ENCODE results near the gene TTC3.

The TTC3 gene

GRCh38 chr21:37244501-37245095, 171.5 kb downstream of the TTC3 start:
- in situ Hi-C loops (cut with HindIII; ENCODE audit: low sequenced_read_pairs) = no loop called here

GRCh38 chr21:37245151-37245550, 172.1 kb downstream of the TTC3 start:
- in situ Hi-C loops (cut with HindIII; ENCODE audit: low sequenced_read_pairs) = no loop called here

GRCh38 chr21:37248298-37248697, 175.2 kb downstream of the TTC3 start:
- in situ Hi-C loops (cut with HindIII; ENCODE audit: low sequenced_read_pairs) = no loop called here

GRCh38 chr21:37249112-37249904, 176.3 kb downstream of the TTC3 start:
- in situ Hi-C loops (cut with HindIII; ENCODE audit: low sequenced_read_pairs) = no loop called here

- in situ Hi-C loops (cut with HindIII; ENCODE audit: low sequenced_read_pairs) = loop anchor here (10.0 kb wide), 1 partner anchor 214 kb away; no protein-coding TSS in a partner anchor
These were observed 178.2 kb downstream of the TTC3 start for GRCh38 chr21:37251294-37251634.
